HG03571 (cell line): ENCODE results near the gene SYNE1.
A peak's percentile ranks its signal among the peaks of the same experiment; 100 is the strongest.

Experiments used
- ATAC-seq: cut with Tn5 transposase; IDR thresholded peaks from one replicate; pipeline ENCODE4 v1.9.1; 2021; ENCODE audit not compliant: unreplicated experiment

The SYNE1 gene

DNA sequence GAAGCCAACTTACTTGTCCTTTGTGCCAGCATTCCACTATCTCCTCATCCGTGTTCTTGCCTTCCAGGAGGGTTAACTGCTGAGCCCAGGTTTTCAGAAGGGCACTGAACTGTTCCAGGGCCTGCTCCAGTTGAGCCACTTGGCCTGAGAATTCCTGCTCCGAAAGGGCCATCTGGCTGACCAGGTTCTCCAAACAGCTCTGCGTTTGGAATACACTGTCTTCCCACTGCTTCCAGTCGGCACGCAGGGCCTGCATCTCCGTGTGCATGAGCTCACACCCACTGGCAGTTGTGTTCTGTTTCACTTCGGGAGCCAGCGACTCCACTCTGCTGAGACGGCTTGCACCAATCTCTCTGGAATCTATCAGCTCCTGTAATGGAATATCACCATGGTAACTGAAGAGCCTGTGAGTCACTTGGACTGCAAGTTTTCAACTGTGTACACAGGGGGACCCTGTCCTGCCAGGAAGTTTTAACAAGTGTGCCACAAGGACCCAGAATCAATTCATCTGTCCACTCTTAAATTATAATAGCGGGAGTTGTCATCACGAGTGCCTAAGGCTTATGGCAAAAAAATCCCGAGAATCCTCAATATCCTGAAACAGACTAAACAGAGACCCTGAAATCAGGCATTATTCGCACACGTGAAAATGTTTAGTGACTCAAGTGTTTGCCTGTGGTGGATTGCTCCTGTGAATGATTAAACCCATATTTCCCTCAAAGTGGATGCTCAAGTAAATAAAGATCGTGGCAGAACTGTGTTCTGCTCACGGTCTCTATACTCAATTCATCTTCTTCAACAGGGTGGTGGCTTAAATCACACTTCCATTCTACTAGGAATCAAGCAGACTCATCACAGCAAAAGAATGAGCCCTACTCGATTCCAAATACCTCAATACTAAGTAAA lies 255.9 kb downstream of the SYNE1 start:
- no peak for ATAC-seq

GRCh38 chr6:152380351-152380767 lies 256.8 kb downstream of the SYNE1 start:
- ATAC-seq = no peak

GRCh38 chr6:152379423-152379822 lies 257.7 kb downstream of the SYNE1 start:
- no peak for ATAC-seq

- ATAC-seq = no peak
These were observed 259.0 kb downstream of the SYNE1 start for GRCh38 chr6:152378169-152378568.

DNA sequence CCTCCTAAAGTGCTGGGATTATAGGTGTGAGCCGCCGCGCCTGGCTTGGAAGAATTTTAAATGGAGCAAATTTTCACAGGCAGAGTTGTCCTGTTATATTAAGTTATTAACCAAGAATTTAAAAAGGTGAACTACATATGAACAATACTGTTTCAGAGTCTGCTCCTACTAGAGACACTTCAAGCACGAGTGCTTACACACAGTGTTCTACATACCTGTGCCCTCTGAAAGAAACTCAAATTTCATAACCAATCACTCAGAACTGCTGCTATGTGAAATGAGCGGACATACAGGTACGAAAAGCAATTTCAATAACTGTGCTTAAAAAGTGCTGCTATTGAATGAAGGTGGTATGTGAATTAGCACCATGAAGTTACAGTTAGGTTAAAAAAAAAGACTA lies 262.0 kb downstream of the SYNE1 start:
- ATAC-seq = no peak

- no peak for ATAC-seq
These were observed 264.2 kb downstream of the SYNE1 start for GRCh38 chr6:152372945-152373344.

DNA sequence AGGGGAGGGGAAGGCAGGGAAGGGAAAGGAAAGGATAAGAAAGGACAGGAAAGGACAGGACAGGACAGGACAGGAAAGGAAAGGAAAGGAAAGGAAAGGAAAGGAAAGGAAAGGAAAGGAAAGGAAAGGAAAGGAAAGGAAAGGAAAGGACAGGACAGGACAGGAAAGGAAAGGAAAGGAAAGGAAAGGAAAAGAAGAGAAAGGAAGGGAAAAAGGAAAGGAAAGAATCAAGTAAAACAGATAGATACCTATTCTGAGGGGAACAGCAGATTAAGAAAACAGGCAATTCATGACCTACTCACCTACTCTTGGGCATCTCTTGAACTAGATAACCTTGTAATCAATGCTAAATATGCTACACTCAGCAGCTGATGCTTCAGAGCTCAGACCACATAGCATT lies 265.4 kb downstream of the SYNE1 start:
- no peak for ATAC-seq

- no peak for ATAC-seq
These were observed 268.2 kb downstream of the SYNE1 start for GRCh38 chr6:152368751-152369624.

GRCh38 chr6:152364866-152365265 lies 272.3 kb downstream of the SYNE1 start:
- no peak for ATAC-seq

- ATAC-seq = no peak
These were observed 277.1 kb downstream of the SYNE1 start for GRCh38 chr6:152360034-152360433.

DNA sequence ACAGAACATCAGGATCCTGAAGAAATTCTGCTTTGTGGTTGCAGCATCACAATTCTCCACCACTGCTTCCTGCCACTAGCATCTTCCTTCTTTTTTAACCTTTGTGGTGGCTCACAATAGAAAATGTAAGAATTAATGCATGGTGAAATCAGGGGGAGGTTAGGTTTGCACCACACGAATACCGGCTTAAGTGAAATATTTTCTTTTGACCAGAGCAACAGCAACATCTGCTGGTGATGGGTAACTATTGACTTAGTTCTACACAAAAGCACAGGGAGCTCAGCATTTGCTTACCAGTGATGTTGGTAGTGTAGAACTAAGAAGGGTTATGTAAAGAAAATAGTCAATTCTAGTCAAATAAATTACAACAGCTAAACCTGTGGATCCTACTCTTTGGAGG lies 280.5 kb downstream of the SYNE1 start:
- peak; percentile 62 for ATAC-seq

DNA sequence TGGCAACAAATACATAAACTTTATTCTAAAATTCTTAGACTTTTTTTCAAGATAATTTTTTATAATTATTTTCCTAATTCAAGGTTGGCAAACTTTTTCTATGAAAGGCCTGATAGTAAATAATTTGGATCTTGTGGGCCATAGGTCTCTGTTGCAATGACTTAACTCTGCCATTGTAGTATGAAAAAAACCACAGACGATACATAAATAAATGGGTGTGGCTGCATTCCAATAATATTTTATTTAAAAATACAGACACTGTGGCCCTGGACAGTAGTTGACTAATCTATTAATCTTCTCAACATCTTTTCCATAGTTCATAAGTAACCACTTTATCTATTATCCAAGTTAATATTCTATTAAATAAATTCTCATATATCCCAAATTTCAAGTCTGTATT lies 281.1 kb downstream of the SYNE1 start:
- ATAC-seq = no peak

DNA sequence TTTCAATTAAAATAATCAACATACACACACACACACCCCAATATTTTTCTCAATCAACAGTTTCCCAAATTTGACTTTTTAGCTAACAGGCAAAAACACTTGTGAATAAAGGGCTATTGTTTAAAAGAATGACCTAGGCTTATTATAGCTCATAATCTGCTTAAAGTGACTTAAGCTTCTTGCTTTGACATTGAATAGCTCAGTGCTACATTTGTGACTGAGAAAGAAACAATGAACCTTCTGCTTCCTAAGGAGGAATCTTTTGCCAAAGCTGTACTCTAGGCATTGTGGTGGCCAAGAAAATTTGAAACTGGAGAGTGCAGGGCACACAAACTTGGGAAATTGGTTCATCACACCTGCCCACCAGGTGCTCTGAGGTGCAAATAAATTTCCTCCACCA lies 282.0 kb downstream of the SYNE1 start:
- no peak for ATAC-seq

- no peak for ATAC-seq
These were observed 283.7 kb downstream of the SYNE1 start for GRCh38 chr6:152353440-152353839.

GRCh38 chr6:152351742-152352141 lies 285.4 kb downstream of the SYNE1 start:
- ATAC-seq = no peak

- no peak for ATAC-seq
These were observed 286.1 kb downstream of the SYNE1 start for GRCh38 chr6:152351110-152351509.

DNA sequence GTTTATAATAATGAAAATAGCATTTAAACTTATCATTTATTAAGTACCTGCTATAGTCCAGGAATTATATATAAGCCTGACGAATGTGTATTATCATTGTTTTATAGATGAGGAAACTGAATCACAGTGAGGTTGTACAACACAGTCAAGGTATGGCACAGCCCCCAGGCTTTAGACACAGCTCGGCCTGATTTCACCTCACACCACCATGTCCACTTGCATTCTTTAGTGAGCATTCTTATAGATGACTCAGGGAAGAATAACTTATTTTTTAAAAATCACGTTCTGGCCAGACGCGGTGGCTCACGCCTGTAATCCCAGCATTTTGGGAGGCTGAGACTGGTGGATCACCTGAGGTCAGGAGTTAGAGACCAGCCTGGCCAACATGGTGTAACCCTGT lies 289.0 kb downstream of the SYNE1 start:
- ATAC-seq = no peak

GRCh38 chr6:152343735-152344360 lies 293.3 kb downstream of the SYNE1 start:
- no peak for ATAC-seq

- no peak for ATAC-seq
These were observed 295.6 kb downstream of the SYNE1 start for GRCh38 chr6:152341596-152341995.

GRCh38 chr6:152338335-152339125 lies 298.6 kb downstream of the SYNE1 start:
- peak; percentile 82 for ATAC-seq

- ATAC-seq = no peak
These were observed 302.6 kb downstream of the SYNE1 start for GRCh38 chr6:152334555-152334954.
